Tibial artery (tissue), 4 donors: Measurements from ENCODE around the gene COPG1.

Experiments used
- DNase-seq, 2 donors: peaks; one replicate each; pipeline ENCODE4 v3.0.0-alpha.2; 2019
- H3K27ac ChIP-seq, 2 donors: fragments of 200-600 bp; sonication (generic) in 1 of 2; 1 replicate in 1 of 2; 2 replicates in 1 of 2; pipeline ENCODE4 v1.5.1; 2018 to 2019; ENCODE audit warnings: mild to moderate bottlenecking in 1 of 2
- H3K27me3 ChIP-seq, 2 donors: fragments of 200-600 bp; sonication (generic) in 1 of 2; one replicate each; pipeline versions ENCODE4 v1.5.1 to v1.6.0; 2016 to 2019
- H3K36me3 ChIP-seq, 3 donors: fragments of 200-600 bp; sonication (generic) in 2 of 3; one replicate each; pipeline ENCODE4 v1.5.1; 2016 to 2019; ENCODE audit warnings: mild to moderate bottlenecking in 2 of 3
- H3K4me1 ChIP-seq, 4 donors: fragments of 200-600 bp; sonication (generic) in 2 of 4; 1 replicate in 3 of 4; 2 replicates in 1 of 4; pipeline ENCODE4 v1.5.1; 2016 to 2019
- H3K4me3 ChIP-seq, 2 donors: fragments of 200-600 bp; sonication (generic) in 1 of 2; 1 replicate in 1 of 2; 2 replicates in 1 of 2; pipeline ENCODE4 v1.5.1; 2018 to 2019; ENCODE audit warnings: mild to moderate bottlenecking in 2 of 2
- H3K9me3 ChIP-seq, 3 donors: fragments of 200-600 bp; sonication (generic) in 1 of 3; one replicate each; pipeline ENCODE4 v1.5.1; 2016 to 2019
- CTCF ChIP-seq, 2 experiments: fragments of 200-600 bp in 1 of 2; fragments of 450-650 bp in 1 of 2; IDR thresholded peaks; one replicate each; pipeline ENCODE4 v1.5.1; 2017 to 2019; ENCODE audit warnings: antibody characterized with exemption in 2 of 2, mild to moderate bottlenecking in 1 of 2, moderate library complexity in 1 of 2
- intact Hi-C: fragments of 100-400 bp; cut with DNase I; formaldehyde crosslinking; loops from one replicate; pipeline ENCODE4 v1.15.0; 2023; ENCODE audit warnings: low total_unique reads

Gene COPG1

GRCh38 chr3:129316248-129317013, 67.0 kb downstream of the COPG1 start:
- Histone ChIP-seq H3K36me3 (peaks cover 0 to 19% (median 8%) of the 10 kb centered on the region in 3 donors), H3K27ac (peak overlapping the region; percentile 90 to 95), H3K9me3 (no peaks in the 10 kb centered on the region), H3K4me3 (peak overlapping the region; percentile 92 to 95), H3K27me3 (no peaks in the 10 kb centered on the region), H3K4me1 (peaks cover 5 to 28% (median 20%) of the 10 kb centered on the region in 4 donors)
- peak; percentile 20 to 46 for TF ChIP-seq CTCF (IDR thresholded peaks at IDR 0.05)
- intact Hi-C loops, result loop anchor here (5.0 kb wide), 1 partner anchor 39 kb away; the partner anchor contains the start of gene HMCES
- peak; percentile 79 to 91 for DNase-seq

GRCh38 chr3:129317014-129317771, 67.8 kb downstream of the COPG1 start:
- H3K9me3 ChIP-seq, result no peaks in the 10 kb centered on the region
- peaks cover 0 to 26% (median 8%) of the 10 kb centered on the region in 3 donors for H3K36me3 ChIP-seq
- peak overlapping the region; percentile 90 to 95 for H3K27ac ChIP-seq
- DNase-seq, result peak in 1 of 2 donors; percentile 51
- intact Hi-C loops, result loop anchor here (5.0 kb wide), 1 partner anchor 40 kb away; the partner anchor contains the start of gene HMCES
- TF ChIP-seq CTCF (IDR thresholded peaks at IDR 0.05), result no peak
- H3K4me3 ChIP-seq, result peak overlapping the region; percentile 92 to 95
- no peaks in the 10 kb centered on the region for H3K27me3 ChIP-seq
- H3K4me1 ChIP-seq, result peaks cover 5 to 28% (median 20%) of the 10 kb centered on the region in 4 donors

GRCh38 chr3:129317848-129318247, 68.4 kb downstream of the COPG1 start:
- Histone ChIP-seq H3K27ac (no peak overlapping the region), H3K4me3 (no peak overlapping the region), H3K9me3 (no peaks in the 10 kb centered on the region), H3K36me3 (peaks cover 0 to 29% (median 8%) of the 10 kb centered on the region in 3 donors), H3K27me3 (no peaks in the 10 kb centered on the region), H3K4me1 (peaks cover 5 to 28% (median 20%) of the 10 kb centered on the region in 4 donors)
- no peak for TF ChIP-seq CTCF (IDR thresholded peaks at IDR 0.05)
- intact Hi-C loops, result loop anchor here (5.0 kb wide), 1 partner anchor 41 kb away; the partner anchor contains the start of gene HMCES
- DNase-seq, result no peak

- Histone ChIP-seq H3K27me3 (no peaks in the 10 kb centered on the region), H3K27ac (no peak overlapping the region), H3K4me3 (no peak overlapping the region), H3K4me1 (peaks cover 0 to 20% (median 16%) of the 10 kb centered on the region in 4 donors), H3K36me3 (peaks cover 0 to 39% (median 9%) of the 10 kb centered on the region in 3 donors), H3K9me3 (no peaks in the 10 kb centered on the region)
- TF ChIP-seq CTCF (IDR thresholded peaks at IDR 0.05), result no peak
- intact Hi-C loops, result loop anchor here (5.0 kb wide), 1 partner anchor 42 kb away; the partner anchor contains the start of gene HMCES
- DNase-seq, result no peak
These were observed 69.5 kb downstream of the COPG1 start for GRCh38 chr3:129318921-129319320.

GRCh38 chr3:129320261-129320660, 70.9 kb downstream of the COPG1 start:
- no peak for DNase-seq
- peaks cover 0 to 14% (median 10%) of the 10 kb centered on the region in 4 donors for H3K4me1 ChIP-seq
- peaks cover 0 to 52% (median 21%) of the 10 kb centered on the region in 3 donors for H3K36me3 ChIP-seq
- no peak for TF ChIP-seq CTCF (IDR thresholded peaks at IDR 0.05)
- H3K9me3 ChIP-seq, result no peaks in the 10 kb centered on the region
- no peaks in the 10 kb centered on the region for H3K27me3 ChIP-seq
- H3K4me3 ChIP-seq, result no peak overlapping the region
- intact Hi-C loops, result no loop called here
- no peak overlapping the region for H3K27ac ChIP-seq
